GM10847 (cell line): ENCODE measurements around the gene RAB34.

Experiments used
- POLR2A ChIP-seq: IDR thresholded peaks from 2 replicates; pipeline ENCODE4 v1.6.1; 2011; ENCODE audit not compliant: insufficient read length; ENCODE audit errors: extremely low read depth

Gene RAB34

GRCh38 chr17:28689011-28689410 lies 28.7 kb downstream of the RAB34 start:
- no peak for TF ChIP-seq POLR2A

GRCh38 chr17:28688481-28688880 lies 29.2 kb downstream of the RAB34 start:
- TF ChIP-seq POLR2A: no peak

GRCh38 chr17:28686296-28686695 lies 31.4 kb downstream of the RAB34 start:
- no peak for TF ChIP-seq POLR2A

- no peak for TF ChIP-seq POLR2A
Observed at GRCh38 chr17:28685366-28685765, 32.3 kb downstream of the RAB34 start.

GRCh38 chr17:28684963-28685362 lies 32.7 kb downstream of the RAB34 start:
- TF ChIP-seq POLR2A: no peak

GRCh38 chr17:28682655-28683054 lies 35.0 kb downstream of the RAB34 start:
- no peak for TF ChIP-seq POLR2A

GRCh38 chr17:28675980-28676379 lies 41.7 kb downstream of the RAB34 start:
- no peak for TF ChIP-seq POLR2A

- TF ChIP-seq POLR2A: no peak
Observed at GRCh38 chr17:28675490-28675889, 42.2 kb downstream of the RAB34 start.

GRCh38 chr17:28669918-28670317 lies 47.8 kb downstream of the RAB34 start:
- TF ChIP-seq POLR2A: no peak

- no peak for TF ChIP-seq POLR2A
Observed at GRCh38 chr17:28667870-28668269, 49.8 kb downstream of the RAB34 start.

GRCh38 chr17:28665994-28666393 lies 51.7 kb downstream of the RAB34 start:
- TF ChIP-seq POLR2A: no peak
